T-helper 2 cell (primary cell): ENCODE results near the gene BLOC1S1.
A peak's percentile ranks its signal among the peaks of the same experiment; 100 is the strongest.
"Not testable (repeated sequence)": the region's sequence is repeated elsewhere in the genome, so short reads cannot be mapped to it uniquely, and the experiment has no call there.

Source experiments
- DNase-seq, 5 experiments: peaks; one replicate each; pipeline versions ENCODE4 v3.0.0 to v3.0.0-alpha.2; 2012 to 2022

The BLOC1S1 gene

GRCh38 chr12:55746174-55746912 is 30.5 kb downstream of the BLOC1S1 start:
- DNase-seq = no peak

DNA sequence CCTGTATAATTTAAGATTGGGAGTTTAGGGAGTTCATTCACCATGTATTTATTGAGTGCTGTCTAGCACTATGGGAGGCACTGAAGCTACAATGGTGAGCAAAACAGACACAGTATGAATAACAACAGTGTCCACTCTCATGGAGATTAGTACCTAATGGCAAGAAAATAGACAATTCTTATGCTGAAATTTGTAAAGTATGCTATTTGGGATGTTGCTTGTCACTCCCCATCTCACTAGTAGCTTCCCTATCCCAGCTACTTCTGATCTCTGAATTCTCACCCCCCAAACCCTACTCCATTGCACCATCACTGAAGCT is 31.0 kb downstream of the BLOC1S1 start:
- no peak for DNase-seq

- no peak for DNase-seq
Observed at GRCh38 chr12:55748230-55748993, 32.6 kb downstream of the BLOC1S1 start.

DNA sequence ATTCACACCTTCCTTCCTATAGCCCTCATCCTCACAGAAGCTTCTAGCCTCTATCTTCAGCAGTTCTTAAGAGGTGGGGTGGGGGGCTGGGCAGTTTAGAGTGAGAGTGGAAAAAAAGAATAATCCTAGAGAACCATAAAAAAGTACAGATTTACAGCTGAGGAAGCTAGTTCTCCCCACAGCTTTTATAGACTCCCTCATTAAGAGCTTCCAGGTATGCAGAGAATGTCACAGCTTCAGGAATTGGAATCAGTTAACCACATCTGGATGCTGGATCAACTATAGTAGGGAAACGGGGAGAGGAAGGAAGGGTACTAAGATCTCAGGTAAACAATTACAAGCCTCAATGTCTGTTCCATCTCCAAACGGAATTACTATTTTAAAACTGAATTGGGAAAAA is 39.4 kb downstream of the BLOC1S1 start:
- no peak for DNase-seq

- DNase-seq = no peak
Observed at GRCh38 chr12:55757701-55758100, 41.9 kb downstream of the BLOC1S1 start.

DNA sequence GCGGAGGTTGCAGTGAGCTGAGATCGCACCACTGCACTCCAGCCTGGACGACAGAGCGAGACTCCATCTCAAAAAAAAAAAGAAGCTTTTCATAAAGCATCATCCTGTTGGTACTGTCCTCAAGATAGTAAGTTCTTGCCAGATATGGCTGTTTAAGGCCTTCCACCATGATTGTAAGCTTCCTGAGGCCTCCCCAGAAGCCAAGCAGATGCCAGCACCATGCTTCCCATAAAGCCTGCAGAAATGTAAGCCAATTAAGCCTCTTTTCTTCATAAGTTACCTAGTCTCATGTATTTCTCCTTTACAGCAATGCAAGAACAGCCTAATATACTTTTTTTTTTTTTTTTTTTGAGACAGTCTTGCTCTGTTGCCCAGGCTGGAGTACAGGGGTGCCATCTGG is 42.7 kb downstream of the BLOC1S1 start:
- DNase-seq = not testable (repeated sequence)

DNA sequence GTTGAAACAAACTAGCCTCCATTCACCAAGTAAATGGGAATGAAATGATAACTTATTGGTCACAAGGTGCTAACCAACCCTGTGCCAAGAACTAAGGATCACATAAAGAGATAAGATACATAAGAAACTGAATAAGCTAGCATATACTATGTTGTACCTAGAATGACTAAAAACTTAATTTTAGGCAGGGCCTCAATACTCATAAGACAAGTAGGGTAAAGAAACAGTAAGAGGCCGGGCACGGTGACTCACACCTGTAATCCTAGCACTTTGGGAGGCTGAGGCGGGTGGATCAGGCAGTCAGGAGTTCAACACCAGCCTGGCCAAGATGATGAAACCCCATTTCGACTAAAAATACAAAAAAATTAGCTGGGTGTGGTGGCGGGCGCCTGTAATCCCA is 44.8 kb downstream of the BLOC1S1 start:
- DNase-seq = peak in 2 of 5 experiments; percentile 37 to 69

DNA sequence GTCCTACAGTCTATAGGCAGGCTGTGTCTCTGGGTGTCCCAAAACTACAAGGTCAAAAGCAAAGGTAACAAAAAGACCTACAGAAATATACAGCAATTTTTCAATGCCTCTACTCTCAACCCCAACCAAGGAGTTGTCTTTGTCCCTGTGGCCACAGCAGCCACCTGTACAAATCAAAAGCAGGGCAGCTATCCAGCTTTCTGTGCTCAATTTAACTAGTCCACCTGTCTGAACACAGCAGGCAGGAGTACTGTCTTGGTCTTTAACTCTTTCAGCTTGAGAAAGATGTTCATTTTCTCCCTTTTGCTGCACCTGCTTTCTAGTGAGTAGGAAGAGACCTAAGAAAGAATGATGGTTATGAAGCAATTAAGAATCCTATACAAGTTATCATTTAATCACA is 46.8 kb downstream of the BLOC1S1 start:
- DNase-seq = no peak

GRCh38 chr12:55765736-55766290 is 50.0 kb downstream of the BLOC1S1 start:
- DNase-seq = no peak

- DNase-seq = no peak
Observed at GRCh38 chr12:55767156-55767555, 51.3 kb downstream of the BLOC1S1 start.
